Peyer's patch (tissue), 4 donors: ENCODE data around the gene CDK5RAP3.
A peak's percentile ranks its signal among the peaks of the same experiment; 100 is the strongest.

Experiments
- POLR2A ChIP-seq, 2 donors: fragments of 450-650 bp; IDR thresholded peaks; one replicate each; pipeline ENCODE4 v1.5.1; 2017; ENCODE audit warnings: antibody characterized with exemption in 2 of 2, mild to moderate bottlenecking in 2 of 2, moderate library complexity in 2 of 2
- TF ChIP-seq, protein P1 (sequence below), 6 experiments: fragments of 450-650 bp in 4 of 6; fragments of 200-600 bp in 2 of 6; sonication (generic) in 1 of 6; IDR thresholded peaks; one replicate each; pipeline ENCODE4 v1.5.1; 2017 to 2019; ENCODE audit warnings: antibody characterized with exemption in 6 of 6, mild to moderate bottlenecking in 3 of 6, moderate library complexity in 1 of 6

DNA sequence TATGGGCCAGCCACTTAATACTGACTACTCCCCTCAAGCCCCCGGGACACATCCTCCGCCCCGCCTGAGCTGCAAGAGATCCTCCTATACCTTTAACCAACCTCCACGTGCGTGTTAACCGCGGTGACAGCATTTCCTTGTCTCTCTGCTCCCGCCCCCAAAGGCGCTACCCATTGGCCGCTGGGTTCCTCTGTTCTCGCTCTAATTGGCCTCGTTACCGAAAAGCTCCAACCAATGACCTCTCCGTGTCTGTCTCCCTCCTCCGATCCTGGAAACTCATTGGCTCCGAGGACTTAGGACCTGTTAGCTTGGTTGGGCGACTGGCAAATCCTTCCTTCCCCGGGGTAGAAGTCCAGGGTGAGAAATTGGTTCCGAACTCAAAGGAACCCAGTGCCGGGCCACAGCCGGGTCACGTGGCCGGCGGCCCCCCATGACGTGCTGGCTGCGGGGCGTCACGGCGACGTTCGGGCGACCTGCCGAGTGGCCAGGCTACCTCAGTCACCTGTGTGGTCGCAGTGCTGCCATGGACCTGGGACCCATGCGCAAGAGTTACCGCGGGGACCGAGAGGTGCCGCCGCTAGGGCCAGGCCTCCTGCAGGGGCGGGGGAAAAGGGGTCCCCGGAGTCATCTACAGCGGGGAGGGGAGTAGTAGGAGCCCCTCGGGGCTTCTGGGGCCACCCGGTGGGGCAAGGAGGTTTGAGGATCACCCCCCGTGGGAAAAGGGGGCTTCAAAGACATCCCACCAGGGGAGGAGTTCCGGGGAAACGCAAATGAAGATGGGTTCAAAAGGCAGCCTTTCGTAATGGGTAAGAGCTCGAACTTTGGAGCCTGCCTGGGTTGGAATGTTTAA lies 29.4 kb upstream of the CDK5RAP3 start, which contains the start of gene PNPO:
- TF ChIP-seq, protein P1, sequence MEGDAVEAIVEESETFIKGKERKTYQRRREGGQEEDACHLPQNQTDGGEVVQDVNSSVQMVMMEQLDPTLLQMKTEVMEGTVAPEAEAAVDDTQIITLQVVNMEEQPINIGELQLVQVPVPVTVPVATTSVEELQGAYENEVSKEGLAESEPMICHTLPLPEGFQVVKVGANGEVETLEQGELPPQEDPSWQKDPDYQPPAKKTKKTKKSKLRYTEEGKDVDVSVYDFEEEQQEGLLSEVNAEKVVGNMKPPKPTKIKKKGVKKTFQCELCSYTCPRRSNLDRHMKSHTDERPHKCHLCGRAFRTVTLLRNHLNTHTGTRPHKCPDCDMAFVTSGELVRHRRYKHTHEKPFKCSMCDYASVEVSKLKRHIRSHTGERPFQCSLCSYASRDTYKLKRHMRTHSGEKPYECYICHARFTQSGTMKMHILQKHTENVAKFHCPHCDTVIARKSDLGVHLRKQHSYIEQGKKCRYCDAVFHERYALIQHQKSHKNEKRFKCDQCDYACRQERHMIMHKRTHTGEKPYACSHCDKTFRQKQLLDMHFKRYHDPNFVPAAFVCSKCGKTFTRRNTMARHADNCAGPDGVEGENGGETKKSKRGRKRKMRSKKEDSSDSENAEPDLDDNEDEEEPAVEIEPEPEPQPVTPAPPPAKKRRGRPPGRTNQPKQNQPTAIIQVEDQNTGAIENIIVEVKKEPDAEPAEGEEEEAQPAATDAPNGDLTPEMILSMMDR (IDR thresholded peaks at IDR 0.05) = peak in 3 of 6 experiments; percentile 37 to 49 (median 43)
- TF ChIP-seq POLR2A (IDR thresholded peaks at IDR 0.05) = peak; percentile 54 to 73
